ENCODE measurements around the gene ANTXRL.
"Not testable (repeated sequence)": the region's sequence is repeated elsewhere in the genome, so short reads cannot be mapped to it uniquely, and the experiment has no call there.

ANTXRL gene

GRCh38 chr10:46255210-46255609 is 31.6 kb upstream of the ANTXRL start:
- DNase-seq = not testable (repeated sequence)

- DNase-seq = peak; percentile 53 to 60
Measured at GRCh38 chr10:46255801-46256747, 30.7 kb upstream of the ANTXRL start.

GRCh38 chr10:46257099-46257498 is 29.7 kb upstream of the ANTXRL start:
- DNase-seq = no peak

- DNase-seq = not testable (repeated sequence)
Measured at GRCh38 chr10:46262906-46263560, 23.8 kb upstream of the ANTXRL start.

- no peak for DNase-seq
Measured at GRCh38 chr10:46263831-46264268, 22.9 kb upstream of the ANTXRL start.

- no peak for DNase-seq
Measured at GRCh38 chr10:46264336-46264735, 22.5 kb upstream of the ANTXRL start.

- DNase-seq = no peak
Measured at GRCh38 chr10:46264737-46265368, 21.9 kb upstream of the ANTXRL start.

- not testable (repeated sequence) for DNase-seq
Measured at GRCh38 chr10:46265566-46266305, 21.1 kb upstream of the ANTXRL start.

- no peak for DNase-seq
Measured at GRCh38 chr10:46266306-46266985, 20.4 kb upstream of the ANTXRL start.

- no peak for DNase-seq
Measured at GRCh38 chr10:46267132-46267985, 19.4 kb upstream of the ANTXRL start.

- no peak for DNase-seq
Measured at GRCh38 chr10:46268076-46268881, 18.5 kb upstream of the ANTXRL start.

- not testable (repeated sequence) for DNase-seq
Measured at GRCh38 chr10:46269554-46270053, 17.2 kb upstream of the ANTXRL start.

GRCh38 chr10:46270086-46270811 is 16.5 kb upstream of the ANTXRL start:
- no peak for DNase-seq

GRCh38 chr10:46270963-46271530 is 15.8 kb upstream of the ANTXRL start:
- not testable (repeated sequence) for DNase-seq

- not testable (repeated sequence) for DNase-seq
Measured at GRCh38 chr10:46271795-46272499, 14.8 kb upstream of the ANTXRL start.

GRCh38 chr10:46272863-46273415 is 13.9 kb upstream of the ANTXRL start:
- DNase-seq = no peak

- DNase-seq = peak in 1 of 2 experiments; percentile 13
Measured at GRCh38 chr10:46273506-46274477, 13.0 kb upstream of the ANTXRL start.

Measured in AML-193 (cell line).